ENCODE data around the gene ARSG.

DNA sequence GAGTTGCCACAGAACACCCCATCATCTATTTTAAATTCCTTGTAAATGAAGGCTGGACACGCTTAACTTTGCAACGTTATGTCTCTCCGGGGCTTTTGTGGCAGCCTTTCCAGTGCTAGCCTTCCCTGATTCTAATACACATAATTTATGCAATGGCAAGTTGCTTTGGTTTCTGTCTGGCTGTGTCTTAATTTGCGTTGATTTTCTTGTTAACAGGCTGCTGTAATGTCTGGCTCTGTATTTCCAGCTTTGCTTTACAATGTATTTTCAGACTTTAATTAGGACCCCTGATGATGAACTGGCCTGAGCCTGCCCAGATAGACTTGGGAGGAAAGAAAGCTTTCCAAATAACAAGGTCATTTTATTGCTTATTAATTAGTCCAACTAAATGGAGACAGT is 30.3 kb downstream of the ARSG start:
- TF ChIP-seq, protein P1, sequence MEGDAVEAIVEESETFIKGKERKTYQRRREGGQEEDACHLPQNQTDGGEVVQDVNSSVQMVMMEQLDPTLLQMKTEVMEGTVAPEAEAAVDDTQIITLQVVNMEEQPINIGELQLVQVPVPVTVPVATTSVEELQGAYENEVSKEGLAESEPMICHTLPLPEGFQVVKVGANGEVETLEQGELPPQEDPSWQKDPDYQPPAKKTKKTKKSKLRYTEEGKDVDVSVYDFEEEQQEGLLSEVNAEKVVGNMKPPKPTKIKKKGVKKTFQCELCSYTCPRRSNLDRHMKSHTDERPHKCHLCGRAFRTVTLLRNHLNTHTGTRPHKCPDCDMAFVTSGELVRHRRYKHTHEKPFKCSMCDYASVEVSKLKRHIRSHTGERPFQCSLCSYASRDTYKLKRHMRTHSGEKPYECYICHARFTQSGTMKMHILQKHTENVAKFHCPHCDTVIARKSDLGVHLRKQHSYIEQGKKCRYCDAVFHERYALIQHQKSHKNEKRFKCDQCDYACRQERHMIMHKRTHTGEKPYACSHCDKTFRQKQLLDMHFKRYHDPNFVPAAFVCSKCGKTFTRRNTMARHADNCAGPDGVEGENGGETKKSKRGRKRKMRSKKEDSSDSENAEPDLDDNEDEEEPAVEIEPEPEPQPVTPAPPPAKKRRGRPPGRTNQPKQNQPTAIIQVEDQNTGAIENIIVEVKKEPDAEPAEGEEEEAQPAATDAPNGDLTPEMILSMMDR (conservative IDR thresholded peaks at IDR 0.05; ENCODE audit: low read length) = no peak
- no peak for TF ChIP-seq EZH2phosphoT487 (IDR thresholded peaks at IDR 0.05; ENCODE audit: borderline replicate concordance, low read depth, low read length)
